HG03025 (cell line): Measurements from ENCODE around the gene LRRC37A.
"Not testable (repeated sequence)": the region's sequence is repeated elsewhere in the genome, so short reads cannot be mapped to it uniquely, and the experiment has no call there.

ENCODE experiments used
- ATAC-seq: cut with Tn5 transposase; IDR thresholded peaks from one replicate; pipeline ENCODE4 v1.9.1; 2021; ENCODE audit warnings: mild to moderate bottlenecking, moderate library complexity; ENCODE audit not compliant: unreplicated experiment, low FRiP score

LRRC37A gene

GRCh38 chr17:46286764-46287221, 8.1 kb upstream of the LRRC37A start:
- not testable (repeated sequence) for ATAC-seq

GRCh38 chr17:46287587-46287986, 7.3 kb upstream of the LRRC37A start:
- ATAC-seq: not testable (repeated sequence)

- ATAC-seq: peak; percentile 84
Measured at GRCh38 chr17:46290906-46291546, 3.9 kb upstream of the LRRC37A start.

GRCh38 chr17:46291618-46292017, 3.3 kb upstream of the LRRC37A start:
- not testable (repeated sequence) for ATAC-seq

- not testable (repeated sequence) for ATAC-seq
Measured at GRCh38 chr17:46341220-46341619, 46.3 kb downstream of the LRRC37A start.

- not testable (repeated sequence) for ATAC-seq
Measured at GRCh38 chr17:46342131-46342530, 47.2 kb downstream of the LRRC37A start.

- not testable (repeated sequence) for ATAC-seq
Measured at GRCh38 chr17:46348345-46348744, 53.4 kb downstream of the LRRC37A start.

GRCh38 chr17:46349060-46349459, 54.1 kb downstream of the LRRC37A start:
- not testable (repeated sequence) for ATAC-seq

GRCh38 chr17:46353856-46354255, 58.9 kb downstream of the LRRC37A start:
- not testable (repeated sequence) for ATAC-seq

GRCh38 chr17:46361145-46361735, 66.3 kb downstream of the LRRC37A start:
- peak; percentile 39 for ATAC-seq

- peak; percentile 93 for ATAC-seq
Measured at GRCh38 chr17:46361755-46362154, 66.8 kb downstream of the LRRC37A start, which contains the start of gene ARL17B. TSS of gene ARL17B (minus strand) at chr17:46361766. CDS start at chr17:46358397, 3,369 bp downstream.

- not testable (repeated sequence) for ATAC-seq
Measured at GRCh38 chr17:46367520-46367919, 72.6 kb downstream of the LRRC37A start.

GRCh38 chr17:46372236-46373229, 77.6 kb downstream of the LRRC37A start:
- ATAC-seq: peak; percentile 70

GRCh38 chr17:46373418-46373817, 78.5 kb downstream of the LRRC37A start:
- ATAC-seq: not testable (repeated sequence)

- not testable (repeated sequence) for ATAC-seq
Measured at GRCh38 chr17:46383118-46383517, 88.2 kb downstream of the LRRC37A start.

- ATAC-seq: not testable (repeated sequence)
Measured at GRCh38 chr17:46385491-46385890, 90.6 kb downstream of the LRRC37A start.
